ENCODE results near the gene PVALB. TPM values are rescaled to one million over a fixed set of nuclear protein-coding genes. Genes with fewer than 3 reads are reported as not detected.
A peak's percentile ranks its signal among the peaks of the same experiment; 100 is the strongest.

Gene PVALB
- total and polyA plus RNA-seq, 9 of the 15 experiments (the other 6 are each of a cell fraction or from before 2014, with no cell fraction given), result not detected

GRCh38 chr22:36856121-36856791 lies 39.4 kb upstream of the PVALB start (continued):
- no peak for TF ChIP-seq THRA (IDR thresholded peaks at IDR 0.05)
- no peak for TF ChIP-seq NFIC (IDR thresholded peaks at IDR 0.05)
- no peak for TF ChIP-seq NR4A1 (CRISPR knock-in tag; IDR thresholded peaks at IDR 0.05)
- TF ChIP-seq NR4A1 (tag; IDR thresholded peaks at IDR 0.05), result no peak
- TF ChIP-seq ZNF217 (CRISPR knock-in tag; IDR thresholded peaks at IDR 0.05), result no peak
- TF ChIP-seq RCOR1 (IDR thresholded peaks at IDR 0.05; ENCODE audit: borderline replicate concordance in 1 of 2, low read depth in 2 of 2, low read length in 2 of 2), result peak in 1 of 2 experiments; percentile 29; a peak in 1 of 4 replicates
- TF ChIP-seq DNMT1 (IDR thresholded peaks at IDR 0.05), result no peak
- 0 out of 2 replicates have a peak, but pooled peaks have one; percentile 23 for TF ChIP-seq ARID2 (IDR thresholded peaks at IDR 0.05)
- TF ChIP-seq NCOA1 (IDR thresholded peaks at IDR 0.05; ENCODE audit: low read depth), result no peak
- TF ChIP-seq PREB (CRISPR knock-in tag; IDR thresholded peaks at IDR 0.05), result no peak
- TF ChIP-seq MTA3 (IDR thresholded peaks at IDR 0.05; ENCODE audit: borderline replicate concordance), result peak; percentile 28; the same call in 1 of the 2 replicates
- 0 out of 2 replicates have a peak, but pooled peaks have one; percentile 16 for TF ChIP-seq ESRRA (IDR thresholded peaks at IDR 0.05; ENCODE audit: borderline replicate concordance, low read depth)
- TF ChIP-seq RB1 (IDR thresholded peaks at IDR 0.05; ENCODE audit: low read depth), result peak; percentile 86
- TF ChIP-seq MEF2A (IDR thresholded peaks at IDR 0.05; ENCODE audit: control insufficient read depth, low read depth, low read length), result no peak
- TF ChIP-seq ELF1 (tag; IDR thresholded peaks at IDR 0.05), result no peak
- peak; percentile 34 to 46; a peak in 2 of 4 replicates for TF ChIP-seq NRF1 (conservative IDR thresholded peaks at IDR 0.05 in 1 of 2, IDR thresholded peaks at IDR 0.05 in 1 of 2)
- TF ChIP-seq SRSF1 (IDR thresholded peaks at IDR 0.05; ENCODE audit: low read depth, low read length), result no peak
- TF ChIP-seq ZC3H4 (CRISPR knock-in tag; IDR thresholded peaks at IDR 0.05; ENCODE audit: borderline replicate concordance), result no peak
- no peak for TF ChIP-seq TCF7L2 (IDR thresholded peaks at IDR 0.05; ENCODE audit: low read depth, low read length)
- peak; percentile 74 for TF ChIP-seq KLF16 (IDR thresholded peaks at IDR 0.05)
- no peak for TF ChIP-seq HNRNPLL (IDR thresholded peaks at IDR 0.05; ENCODE audit: low read depth, low read length, poor library complexity, severe bottlenecking)
- peak; percentile 55; the same call in 1 of the 2 replicates for TF ChIP-seq CC2D1A (IDR thresholded peaks at IDR 0.05)
- no peak for TF ChIP-seq BRF2 (IDR thresholded peaks at IDR 0.05; ENCODE audit: borderline replicate concordance, insufficient read depth, insufficient read length)

All from K562 (cell line).